HG03439 (cell line): ENCODE results near the gene KCNS3.
"Not testable (repeated sequence)": the region's sequence is repeated elsewhere in the genome, so short reads cannot be mapped to it uniquely, and the experiment has no call there.

ENCODE experiments used
- ATAC-seq: cut with Tn5 transposase; IDR thresholded peaks from one replicate; pipeline ENCODE4 v1.9.1; 2021; ENCODE audit warnings: mild to moderate bottlenecking, moderate library complexity; ENCODE audit not compliant: unreplicated experiment

Gene KCNS3

DNA sequence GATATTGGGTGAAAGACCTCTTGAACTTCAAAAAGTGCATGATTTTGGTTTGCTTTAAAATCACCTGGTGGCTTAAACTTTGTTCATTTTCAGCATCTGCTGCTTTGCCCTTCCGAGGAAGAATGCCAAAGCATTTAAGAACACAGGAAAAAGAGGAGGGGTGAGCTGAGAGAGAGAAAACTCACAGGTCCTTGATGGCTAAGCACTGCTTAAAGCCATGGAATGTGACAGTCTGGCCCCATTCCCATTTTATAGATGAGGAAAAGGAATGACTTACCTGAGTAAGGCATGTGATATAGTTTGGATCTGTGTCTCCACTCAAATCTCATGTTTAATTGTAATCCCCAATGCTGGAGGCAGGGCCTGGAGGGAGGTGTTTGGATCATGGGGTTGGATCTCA lies 58.1 kb downstream of the KCNS3 start:
- ATAC-seq = no peak

DNA sequence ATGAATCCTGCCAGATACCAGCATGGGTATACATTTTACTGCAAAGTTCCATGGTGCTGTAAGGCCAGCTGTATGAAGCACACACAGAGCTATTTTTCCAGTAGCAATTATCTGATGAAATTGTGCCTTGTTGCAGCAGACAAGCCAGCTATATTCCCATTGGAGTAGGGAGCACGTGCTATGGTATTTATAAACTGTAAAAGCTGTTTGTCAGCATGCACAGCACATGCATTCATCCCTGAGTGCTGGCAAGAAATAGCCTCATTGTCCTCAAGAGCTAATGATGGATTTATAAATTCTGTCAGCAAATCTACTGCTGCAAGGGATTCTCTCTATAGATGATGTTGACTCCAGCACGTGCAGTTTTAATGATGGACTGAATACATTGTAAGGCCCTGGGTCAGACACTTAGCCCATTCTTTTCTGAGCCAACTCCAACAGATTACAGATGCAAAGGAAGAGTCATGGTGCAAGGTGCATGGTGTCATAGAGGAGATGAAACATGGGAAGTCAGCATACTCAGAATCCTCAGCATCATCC lies 61.7 kb downstream of the KCNS3 start:
- ATAC-seq = no peak

- no peak for ATAC-seq
Observed at GRCh38 chr2:17943444-17943843, 65.0 kb downstream of the KCNS3 start.

GRCh38 chr2:17947113-17947512 lies 68.6 kb downstream of the KCNS3 start:
- no peak for ATAC-seq

- ATAC-seq = no peak
Observed at GRCh38 chr2:17950006-17950405, 71.5 kb downstream of the KCNS3 start.

- no peak for ATAC-seq
Observed at GRCh38 chr2:17951563-17951962, 73.1 kb downstream of the KCNS3 start.

GRCh38 chr2:17958466-17959092 lies 80.1 kb downstream of the KCNS3 start:
- no peak for ATAC-seq

GRCh38 chr2:17959356-17959755 lies 80.9 kb downstream of the KCNS3 start:
- ATAC-seq = no peak

GRCh38 chr2:17959833-17960232 lies 81.4 kb downstream of the KCNS3 start:
- ATAC-seq = no peak

DNA sequence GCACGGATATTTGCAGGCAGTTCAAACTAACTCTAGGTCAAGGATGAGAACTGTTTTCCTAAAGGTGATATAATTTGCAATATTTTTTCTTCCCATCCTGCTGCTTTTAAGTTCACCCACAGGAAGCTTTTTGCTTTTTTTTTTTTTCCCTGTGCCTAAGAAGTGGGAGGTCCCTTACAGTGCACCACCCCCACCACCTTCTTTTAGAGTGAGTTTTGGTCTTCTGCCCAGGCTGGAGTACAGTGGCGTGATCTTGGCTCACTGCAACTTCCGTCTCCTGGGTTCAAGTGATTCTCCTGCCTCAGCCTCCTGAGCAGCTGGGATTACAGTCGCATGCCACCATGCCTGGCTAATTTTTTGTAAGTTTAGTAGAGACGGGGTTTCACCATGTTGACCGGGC lies 82.5 kb downstream of the KCNS3 start:
- no peak for ATAC-seq

- no peak for ATAC-seq
Observed at GRCh38 chr2:17961789-17962188, 83.3 kb downstream of the KCNS3 start.

- ATAC-seq = no peak
Observed at GRCh38 chr2:17962876-17963275, 84.4 kb downstream of the KCNS3 start.

DNA sequence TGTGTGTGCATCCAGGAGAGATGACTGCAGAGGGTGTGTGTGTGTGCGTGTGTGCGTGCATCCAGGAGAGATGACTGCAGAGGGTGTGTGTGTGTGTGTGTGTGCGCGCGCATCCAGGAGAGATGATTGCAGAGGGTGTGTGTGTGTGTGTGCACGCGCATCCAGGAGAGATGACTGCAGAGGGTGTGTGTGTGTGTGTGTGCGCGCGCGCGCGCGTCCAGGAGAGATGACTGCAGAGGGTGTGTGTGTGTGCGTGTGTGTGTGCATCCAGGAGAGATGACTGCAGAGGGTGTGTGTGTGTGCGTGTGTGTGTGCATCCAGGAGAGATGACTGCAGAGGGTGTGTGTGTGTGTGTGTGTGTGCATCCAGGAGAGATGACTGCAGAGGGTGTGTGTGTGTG lies 85.1 kb downstream of the KCNS3 start:
- not testable (repeated sequence) for ATAC-seq

DNA sequence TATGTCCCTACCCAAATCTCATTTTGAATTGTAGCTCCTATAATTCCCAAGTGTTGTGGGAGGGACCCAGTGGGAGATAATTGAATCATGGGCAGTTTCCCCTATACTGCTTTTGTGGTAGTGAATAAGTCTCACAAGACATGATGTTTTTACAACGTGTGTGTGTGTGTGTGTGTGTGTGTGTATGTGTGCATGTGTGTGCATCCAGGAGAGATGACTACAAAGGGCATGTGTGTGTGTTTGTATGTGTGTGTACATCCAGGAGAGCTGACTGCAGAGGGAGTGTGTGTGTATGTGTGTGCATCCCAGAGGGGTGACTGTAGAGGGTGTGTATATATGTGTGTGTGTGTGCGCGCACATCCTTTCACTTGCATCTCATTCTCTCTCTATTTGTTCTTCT lies 86.7 kb downstream of the KCNS3 start:
- no peak for ATAC-seq

GRCh38 chr2:17966798-17967197 lies 88.3 kb downstream of the KCNS3 start:
- no peak for ATAC-seq

GRCh38 chr2:17969661-17970060 lies 91.2 kb downstream of the KCNS3 start:
- ATAC-seq = no peak

GRCh38 chr2:17971531-17972125 lies 93.2 kb downstream of the KCNS3 start:
- no peak for ATAC-seq

DNA sequence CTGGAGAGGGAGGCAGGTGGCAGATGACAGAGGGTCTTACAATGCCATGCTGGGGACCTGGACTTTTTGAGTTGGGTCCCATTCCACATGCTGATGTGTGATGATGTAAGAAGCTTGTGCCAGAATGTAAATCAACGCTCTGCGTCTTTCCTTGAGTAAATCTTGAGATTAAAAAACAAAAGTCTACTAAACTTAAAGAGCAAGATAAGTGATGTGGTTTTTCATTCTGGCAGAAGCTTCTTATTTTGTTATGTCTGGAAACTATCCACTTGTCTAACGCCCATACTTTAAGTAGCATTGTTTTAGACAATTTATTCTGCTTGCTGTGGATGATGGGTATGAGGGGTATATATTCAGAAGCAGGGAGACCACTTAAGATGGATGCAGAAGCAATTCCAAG lies 94.5 kb downstream of the KCNS3 start:
- no peak for ATAC-seq

DNA sequence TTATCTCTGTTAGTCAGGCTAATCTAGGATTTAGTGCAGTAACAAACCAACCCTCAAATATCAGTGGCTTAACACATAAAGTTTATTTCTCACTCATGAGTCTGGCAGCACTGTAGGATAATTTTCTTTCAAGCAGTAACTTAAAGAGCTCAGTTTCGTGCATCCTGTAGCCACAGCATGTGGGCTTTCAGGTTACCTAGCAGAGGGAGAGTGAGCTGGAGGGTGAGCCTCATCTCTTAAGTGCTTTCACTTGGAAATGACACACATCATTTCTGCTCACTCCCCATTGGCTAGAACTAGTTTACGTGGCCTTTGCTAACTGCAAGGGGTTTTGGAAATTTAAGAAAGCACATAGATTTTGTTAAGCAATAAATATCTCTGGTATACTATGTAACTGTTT lies 96.9 kb downstream of the KCNS3 start:
- ATAC-seq = no peak

DNA sequence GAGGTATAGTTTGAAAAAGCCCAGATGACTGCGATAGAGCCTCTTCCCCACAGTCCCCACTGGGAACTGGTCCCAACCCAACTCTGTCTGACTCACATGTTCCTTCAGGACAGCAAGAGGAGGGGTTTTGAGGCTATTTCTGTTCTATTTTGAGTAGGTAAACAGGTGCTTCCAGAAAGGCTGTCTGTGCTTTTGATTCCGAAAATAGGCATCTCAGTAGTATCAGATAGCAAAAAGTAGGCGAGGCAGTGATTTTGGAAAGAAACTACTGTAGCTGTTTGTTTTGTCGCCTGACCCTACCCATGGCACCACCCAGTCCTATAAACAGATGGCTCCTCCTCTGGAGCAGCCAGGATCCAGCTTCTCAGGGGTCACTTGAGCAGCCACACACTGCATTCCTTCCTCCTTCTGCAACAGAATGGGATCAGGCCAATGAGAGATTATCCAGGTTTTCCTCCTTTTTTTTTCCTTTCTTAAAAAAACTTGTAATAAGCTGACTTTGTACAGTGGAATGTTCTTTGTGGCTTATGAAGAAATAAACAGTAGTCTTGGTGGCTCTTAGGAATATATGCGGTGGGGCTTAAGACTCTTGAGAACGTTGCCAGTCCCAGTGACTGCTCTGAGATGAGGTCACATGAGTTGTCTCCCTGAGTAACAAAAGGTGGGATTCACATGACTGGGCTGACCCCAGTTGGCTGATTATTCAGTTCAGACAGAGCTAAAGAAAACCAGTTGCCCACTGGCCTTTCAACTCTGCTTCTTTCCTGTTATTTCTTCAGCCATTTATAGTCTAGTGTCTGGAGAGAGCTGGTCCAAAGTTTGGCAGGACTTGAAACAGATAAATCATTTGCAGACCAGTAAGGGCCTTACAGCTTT lies 98.6 kb downstream of the KCNS3 start:
- no peak for ATAC-seq

GRCh38 chr2:17979707-17980106 lies 101.2 kb downstream of the KCNS3 start:
- ATAC-seq = no peak

DNA sequence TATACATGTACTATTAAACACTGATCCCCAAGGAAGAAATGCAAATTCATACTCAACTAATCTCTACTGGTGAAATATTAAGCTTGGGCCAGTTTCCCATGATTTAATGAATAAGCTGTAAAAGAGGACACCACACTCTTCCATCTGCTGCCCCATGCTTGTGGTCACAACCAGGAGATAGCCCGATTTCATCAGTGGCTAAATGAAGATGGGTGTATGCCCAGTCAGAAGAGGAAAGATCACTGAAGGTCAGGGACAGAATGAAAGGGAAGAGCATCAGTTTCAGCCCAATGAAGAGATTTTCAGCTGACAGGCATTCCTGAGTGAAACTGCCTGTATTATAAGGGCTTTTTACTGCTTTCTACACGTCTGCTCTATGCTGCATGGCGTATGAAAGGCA lies 103.5 kb downstream of the KCNS3 start:
- ATAC-seq = no peak
